HG03460 (cell line): Measurements from ENCODE around the gene DYNLT4.
"Not testable (repeated sequence)": the region's sequence is repeated elsewhere in the genome, so short reads cannot be mapped to it uniquely, and the experiment has no call there.

Experiments used
- ATAC-seq: cut with Tn5 transposase; IDR thresholded peaks from one replicate; pipeline ENCODE4 v1.9.1; 2021; ENCODE audit not compliant: unreplicated experiment

DYNLT4 gene

DNA sequence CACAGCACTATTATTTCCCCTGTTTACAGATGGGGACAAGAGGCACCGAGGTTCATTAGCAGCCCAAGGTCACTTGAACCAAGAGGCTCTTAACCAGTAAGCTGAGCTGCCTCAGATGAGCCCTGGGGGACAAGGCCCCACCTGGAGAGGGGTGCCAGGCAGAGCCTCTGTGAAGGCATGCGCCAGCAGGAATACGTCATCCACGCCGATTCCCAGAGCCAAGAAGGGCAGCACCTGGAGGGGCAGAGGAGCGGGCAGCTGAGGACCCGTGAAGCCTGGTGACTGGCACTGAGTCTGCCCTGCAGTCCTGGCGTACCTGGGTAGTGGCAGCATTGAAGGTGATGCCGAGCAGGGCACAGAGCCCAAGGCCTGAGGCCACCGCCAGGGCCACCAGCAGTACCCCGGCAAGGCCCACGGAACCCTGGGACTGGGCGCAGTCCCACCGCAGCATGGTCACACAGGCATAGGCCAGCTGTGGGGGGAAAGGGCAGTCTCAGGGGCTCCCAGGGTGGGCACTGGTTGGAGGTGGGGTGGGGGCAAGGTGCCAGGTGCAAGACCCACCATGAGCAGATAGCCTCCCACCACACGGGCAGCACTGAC, 21.8 kb upstream of the DYNLT4 start:
- no peak for ATAC-seq

- ATAC-seq, result no peak
These were observed 21.0 kb upstream of the DYNLT4 start for GRCh38 chr1:44828003-44828651.

GRCh38 chr1:44827197-44828002, 20.2 kb upstream of the DYNLT4 start:
- no peak for ATAC-seq

- ATAC-seq, result no peak
These were observed 19.4 kb upstream of the DYNLT4 start for GRCh38 chr1:44826375-44827196.

DNA sequence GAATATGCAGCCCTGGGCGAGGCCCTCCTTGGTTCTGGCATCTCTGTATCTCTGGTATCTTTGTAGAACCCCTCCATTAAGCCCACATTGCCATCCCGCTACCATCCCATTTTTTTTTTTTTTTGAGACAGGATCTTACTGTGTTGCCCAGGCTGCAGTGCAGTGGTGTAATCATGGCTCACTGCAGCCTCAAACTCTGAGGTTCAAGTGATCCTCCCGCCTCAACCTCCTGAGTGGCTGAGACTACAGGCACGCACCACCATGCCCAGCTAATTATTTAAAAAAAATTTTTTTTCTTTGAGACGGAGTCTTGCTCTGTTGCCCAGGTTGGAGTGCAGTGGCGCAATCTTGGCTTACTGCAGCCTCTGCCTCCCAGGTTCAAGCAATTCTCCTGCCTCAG, 17.2 kb upstream of the DYNLT4 start:
- ATAC-seq, result not testable (repeated sequence)

DNA sequence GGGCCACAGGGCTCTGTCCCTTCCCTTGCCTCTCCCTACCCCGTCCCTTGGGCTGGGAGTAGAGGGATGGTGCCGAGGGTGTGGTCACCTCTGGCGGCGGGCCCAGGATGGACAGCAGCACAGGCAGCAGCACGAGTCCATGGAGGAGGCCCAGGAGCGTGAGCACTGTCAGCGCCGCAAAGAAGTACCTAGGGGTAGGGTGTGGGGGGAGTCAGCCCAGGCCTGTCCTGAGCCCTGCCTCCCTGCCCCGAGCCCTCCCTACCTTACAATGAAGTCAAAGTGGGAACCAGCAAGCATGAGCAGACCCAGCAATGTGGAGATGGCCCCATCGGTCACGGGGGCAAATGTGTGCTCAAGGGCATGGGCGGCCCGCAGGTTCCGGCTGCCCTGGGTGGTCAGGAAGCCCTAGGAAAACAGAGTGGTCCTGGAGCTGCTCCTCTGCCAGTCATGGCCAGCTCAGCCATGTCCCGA, 15.9 kb upstream of the DYNLT4 start:
- no peak for ATAC-seq

- no peak for ATAC-seq
These were observed 15.1 kb upstream of the DYNLT4 start for GRCh38 chr1:44822131-44822701.

DNA sequence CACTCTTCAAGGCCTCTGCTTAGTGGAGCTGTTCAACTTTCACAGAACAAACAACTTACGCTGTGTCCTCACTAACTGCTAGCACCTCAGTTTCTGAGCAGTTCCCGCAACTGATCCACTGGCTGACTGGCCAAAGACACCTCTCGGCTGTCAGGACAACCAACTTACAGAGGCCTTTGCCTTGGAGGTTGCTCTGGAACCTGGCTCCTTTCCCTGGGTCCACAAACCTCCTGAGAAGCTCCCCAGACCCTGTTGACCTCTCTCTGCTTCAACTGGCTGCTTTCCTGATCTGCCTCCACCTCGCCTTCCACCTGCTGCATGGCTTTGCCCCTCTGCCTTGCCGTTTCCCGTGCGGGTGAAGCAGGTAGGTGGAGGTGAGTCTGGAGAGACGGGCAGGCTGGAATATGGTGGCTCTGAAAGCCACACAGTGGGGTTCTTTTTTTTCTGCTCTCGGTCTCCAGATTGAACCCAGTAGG, 14.1 kb upstream of the DYNLT4 start:
- ATAC-seq, result no peak

GRCh38 chr1:44820328-44821239, 13.4 kb upstream of the DYNLT4 start:
- ATAC-seq, result peak; percentile 4

GRCh38 chr1:44819608-44820327, 12.6 kb upstream of the DYNLT4 start:
- ATAC-seq, result peak; percentile 81

GRCh38 chr1:44819196-44819607, 12.1 kb upstream of the DYNLT4 start:
- no peak for ATAC-seq

DNA sequence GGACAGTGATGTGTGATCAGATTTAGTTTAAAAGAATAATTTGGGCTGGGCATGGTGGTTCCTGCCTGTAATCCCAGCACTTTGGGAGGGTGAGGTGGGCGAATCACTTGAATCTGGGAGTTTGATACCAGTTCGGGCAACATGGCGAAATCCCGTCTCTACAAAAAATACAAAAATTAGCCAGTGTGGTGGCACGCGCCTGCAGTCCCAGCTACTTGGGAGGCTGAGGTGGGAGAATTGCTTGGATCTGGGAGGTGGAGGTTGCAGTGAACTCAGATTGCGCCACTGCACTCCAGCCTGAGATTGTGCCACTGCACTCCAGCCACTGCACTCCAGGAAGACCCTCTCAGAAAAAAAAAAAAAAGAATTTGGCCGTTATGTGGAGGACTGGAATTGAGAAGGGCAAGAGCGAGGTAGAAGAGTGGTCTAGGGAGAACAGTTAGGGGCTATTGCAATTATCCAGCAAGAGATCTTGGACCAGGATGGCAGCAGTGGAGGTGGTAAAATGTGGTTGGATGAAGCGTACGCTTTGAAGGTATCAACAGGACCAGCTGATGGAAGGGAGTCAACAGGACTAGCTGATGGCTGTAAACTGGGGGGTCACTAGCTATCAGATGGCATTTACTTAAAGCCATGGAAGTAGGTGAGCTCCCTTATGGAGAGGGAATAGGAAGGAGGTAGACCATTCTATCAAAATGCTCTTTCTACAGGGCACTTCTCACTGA, 10.8 kb upstream of the DYNLT4 start:
- ATAC-seq, result no peak

DNA sequence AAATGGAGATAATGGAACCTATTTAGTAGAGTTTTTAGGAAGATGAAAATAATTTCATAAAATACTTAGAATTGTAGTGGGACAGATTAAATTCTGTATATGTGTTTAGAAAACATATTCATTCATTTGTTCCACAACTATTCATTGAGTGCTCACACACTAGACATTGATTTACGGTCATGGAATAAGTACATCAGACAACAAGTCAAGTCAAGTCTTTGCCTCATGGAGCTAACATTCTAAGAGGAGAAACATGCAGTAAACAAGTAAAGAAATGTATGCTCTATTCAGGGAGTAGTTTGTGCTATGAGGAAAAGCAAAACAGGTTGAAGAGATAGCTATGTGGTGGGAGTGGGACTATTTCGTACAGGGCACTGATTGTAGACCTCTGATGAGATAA, 10.2 kb upstream of the DYNLT4 start:
- no peak for ATAC-seq

GRCh38 chr1:44815926-44816325, 8.8 kb upstream of the DYNLT4 start:
- ATAC-seq, result not testable (repeated sequence)

- no peak for ATAC-seq
These were observed 5.8 kb upstream of the DYNLT4 start for GRCh38 chr1:44812822-44813543.

DNA sequence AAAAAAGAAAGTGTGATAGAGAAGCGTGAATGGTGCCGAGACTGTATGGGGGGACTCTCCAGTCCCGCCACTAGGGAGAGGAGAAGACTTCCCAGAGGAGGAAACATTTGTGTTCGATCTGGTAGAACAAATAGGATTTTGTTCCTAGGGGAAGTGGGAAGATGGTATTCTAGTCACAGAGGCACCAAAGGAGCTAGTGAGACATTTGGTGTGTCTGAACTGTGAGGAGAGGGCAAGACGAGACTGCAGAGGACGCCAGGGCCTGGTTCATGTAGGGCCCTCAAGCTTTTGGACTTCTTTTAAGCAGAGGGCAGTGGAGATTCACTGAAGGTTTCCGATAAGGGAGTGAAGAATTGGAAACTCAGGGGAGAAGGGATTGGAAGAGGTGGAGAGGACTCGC, 4.1 kb upstream of the DYNLT4 start:
- ATAC-seq, result no peak

DNA sequence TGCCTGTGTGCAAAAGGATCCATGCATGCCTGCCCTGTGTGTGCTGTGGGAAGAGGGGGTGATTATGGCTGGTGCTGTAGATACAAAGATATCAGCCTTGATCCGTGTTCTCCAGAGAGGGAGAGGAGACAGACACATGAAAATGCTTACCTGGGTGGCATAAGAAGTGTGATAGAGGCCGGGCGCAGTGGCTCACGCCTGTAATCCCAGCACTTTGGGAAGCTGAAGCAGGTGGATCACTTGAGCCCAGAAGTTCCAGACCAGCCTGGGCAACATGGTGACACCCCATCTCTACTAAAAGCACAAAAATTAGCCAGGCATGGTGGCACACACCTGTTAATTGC, 3.6 kb upstream of the DYNLT4 start:
- not testable (repeated sequence) for ATAC-seq
